IMR-90 (cell line): ENCODE data around the gene NBPF6.
"Not testable (repeated sequence)": the region's sequence is repeated elsewhere in the genome, so short reads cannot be mapped to it uniquely, and the experiment has no call there.

Source experiments
- MXI1 ChIP-seq: IDR thresholded peaks from 2 replicates; pipeline ENCODE4 v1.6.1; 2012; ENCODE audit warnings: low read depth, mild to moderate bottlenecking, low read length, moderate library complexity, borderline replicate concordance
- POLR2A ChIP-seq: IDR thresholded peaks from 2 replicates; pipeline ENCODE4 v1.6.1; 2012; ENCODE audit warnings: mild to moderate bottlenecking, low read depth, low read length

GRCh38 chr1:108432002-108432401, 18.1 kb upstream of the NBPF6 start:
- not testable (repeated sequence) for TF ChIP-seq POLR2A, MXI1
